ENCODE measurements around the gene ZNF217. TPM values are rescaled to one million over a fixed set of nuclear protein-coding genes. Genes with fewer than 3 reads are reported as not detected.

ZNF217 gene
- total RNA-seq, 2 experiments from 2014 or later = 39.7 to 68.4 TPM

DNA sequence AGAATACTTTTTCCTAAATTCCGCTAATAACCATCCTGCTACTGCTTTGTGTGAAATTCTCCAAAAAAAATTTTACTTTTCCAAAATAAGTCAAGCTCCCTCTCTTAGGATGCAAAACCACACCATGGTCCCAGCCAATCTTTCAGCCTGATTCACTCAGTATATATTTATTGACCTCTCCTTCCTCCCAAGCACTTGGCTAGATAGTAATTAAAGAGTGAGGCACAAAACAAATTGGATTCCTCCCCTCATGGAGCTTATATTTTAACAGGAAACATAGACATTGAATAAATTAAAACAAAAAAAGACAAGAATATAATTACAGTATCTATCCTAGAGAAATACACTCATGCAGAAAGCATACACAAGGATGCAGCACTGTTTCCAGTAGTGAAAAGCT lies 9.0 kb upstream of the ZNF217 start:
- DNase-seq (ENCODE audit: low spot score) = no peak
- ChIA-PET POLR2A (interaction anchor here (0.6 to 1.9 kb wide), 3 partner anchors 9 to 20 kb away, joined by 4 to 5 read pairs (median 5); no protein-coding TSS in a partner anchor), CTCF (ENCODE audit: unreplicated experiment) (no interaction called here)
- no TSS peak for BruUV-seq (replicated peaks)
- H2AFZ ChIP-seq (ENCODE audit: low read length) = no peak overlapping the region
- no peaks in the 10 kb centered on the region for H3K79me2 ChIP-seq (ENCODE audit: insufficient read depth, low read depth, low read length)
- H3K9me3 ChIP-seq (ENCODE audit: low read length) = no peaks in the 10 kb centered on the region
- intact Hi-C loops (cut with micrococcal nuclease; ENCODE audit: unreplicated experiment) = no loop called here
- no peaks in the 10 kb centered on the region for H3K9me2 ChIP-seq (ENCODE audit: insufficient read depth, low read length)
- no peak overlapping the region for H3K4me2 ChIP-seq (ENCODE audit: low read length)
- H3K4me3 ChIP-seq (ENCODE audit: low read depth, low read length, poor library complexity, severe bottlenecking) = no peak overlapping the region
- no peak overlapping the region for H3K27ac ChIP-seq (ENCODE audit: low read depth, low read length, poor library complexity, severe bottlenecking)
- TF ChIP-seq, protein P1, sequence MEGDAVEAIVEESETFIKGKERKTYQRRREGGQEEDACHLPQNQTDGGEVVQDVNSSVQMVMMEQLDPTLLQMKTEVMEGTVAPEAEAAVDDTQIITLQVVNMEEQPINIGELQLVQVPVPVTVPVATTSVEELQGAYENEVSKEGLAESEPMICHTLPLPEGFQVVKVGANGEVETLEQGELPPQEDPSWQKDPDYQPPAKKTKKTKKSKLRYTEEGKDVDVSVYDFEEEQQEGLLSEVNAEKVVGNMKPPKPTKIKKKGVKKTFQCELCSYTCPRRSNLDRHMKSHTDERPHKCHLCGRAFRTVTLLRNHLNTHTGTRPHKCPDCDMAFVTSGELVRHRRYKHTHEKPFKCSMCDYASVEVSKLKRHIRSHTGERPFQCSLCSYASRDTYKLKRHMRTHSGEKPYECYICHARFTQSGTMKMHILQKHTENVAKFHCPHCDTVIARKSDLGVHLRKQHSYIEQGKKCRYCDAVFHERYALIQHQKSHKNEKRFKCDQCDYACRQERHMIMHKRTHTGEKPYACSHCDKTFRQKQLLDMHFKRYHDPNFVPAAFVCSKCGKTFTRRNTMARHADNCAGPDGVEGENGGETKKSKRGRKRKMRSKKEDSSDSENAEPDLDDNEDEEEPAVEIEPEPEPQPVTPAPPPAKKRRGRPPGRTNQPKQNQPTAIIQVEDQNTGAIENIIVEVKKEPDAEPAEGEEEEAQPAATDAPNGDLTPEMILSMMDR (conservative IDR thresholded peaks at IDR 0.05; ENCODE audit: low read length) = no peak
- no peak for TF ChIP-seq EZH2phosphoT487 (IDR thresholded peaks at IDR 0.05; ENCODE audit: borderline replicate concordance, low read depth, low read length)
- no peaks in the 10 kb centered on the region for H4K20me1 ChIP-seq (ENCODE audit: insufficient read depth, low read length)
- peaks cover 6% of the 10 kb centered on the region for H3K4me1 ChIP-seq (ENCODE audit: insufficient read depth, low read length, poor library complexity, severe bottlenecking)
- H3K36me3 ChIP-seq (ENCODE audit: insufficient read depth, low read length) = no peaks in the 10 kb centered on the region

- no peak for DNase-seq (ENCODE audit: low spot score)
- Histone ChIP-seq H3K36me3 (ENCODE audit: insufficient read depth, low read length) (no peaks in the 10 kb centered on the region), H3K9me3 (ENCODE audit: low read length) (no peaks in the 10 kb centered on the region), H4K20me1 (ENCODE audit: insufficient read depth, low read length) (no peaks in the 10 kb centered on the region), H2AFZ (ENCODE audit: low read length) (no peak overlapping the region), H3K4me3 (ENCODE audit: low read depth, low read length, poor library complexity, severe bottlenecking) (no peak overlapping the region), H3K27ac (ENCODE audit: low read depth, low read length, poor library complexity, severe bottlenecking) (no peak overlapping the region), H3K9me2 (ENCODE audit: insufficient read depth, low read length) (no peaks in the 10 kb centered on the region), H3K4me2 (ENCODE audit: low read length) (no peak overlapping the region), H3K79me2 (ENCODE audit: insufficient read depth, low read depth, low read length) (no peaks in the 10 kb centered on the region), H3K4me1 (ENCODE audit: insufficient read depth, low read length, poor library complexity, severe bottlenecking) (peaks cover 14% of the 10 kb centered on the region)
- TF ChIP-seq EZH2phosphoT487 (IDR thresholded peaks at IDR 0.05; ENCODE audit: borderline replicate concordance, low read depth, low read length) = no peak
- TF ChIP-seq, protein P1 (conservative IDR thresholded peaks at IDR 0.05; ENCODE audit: low read length) = no peak
- POLR2A ChIA-PET = interaction anchor here (1.3 kb wide), 1 partner anchor 298 kb away, joined by 3 read pairs; no protein-coding TSS in a partner anchor
- intact Hi-C loops (cut with micrococcal nuclease; ENCODE audit: unreplicated experiment) = no loop called here
- no TSS peak for BruUV-seq (replicated peaks)
- CTCF ChIA-PET (ENCODE audit: unreplicated experiment) = no interaction called here
Measured at GRCh38 chr20:53599910-53600632, 6.4 kb upstream of the ZNF217 start.

GRCh38 chr20:53599378-53599777 lies 5.7 kb upstream of the ZNF217 start:
- no peak overlapping the region for H3K27ac ChIP-seq (ENCODE audit: low read depth, low read length, poor library complexity, severe bottlenecking)

More at GRCh38 chr20:53599378-53599777, 5.7 kb upstream of the ZNF217 start:
- TF ChIP-seq, protein P1 (conservative IDR thresholded peaks at IDR 0.05; ENCODE audit: low read length) = no peak
- no peak for TF ChIP-seq EZH2phosphoT487 (IDR thresholded peaks at IDR 0.05; ENCODE audit: borderline replicate concordance, low read depth, low read length)
- H4K20me1 ChIP-seq (ENCODE audit: insufficient read depth, low read length) = no peaks in the 10 kb centered on the region
- no peaks in the 10 kb centered on the region for H3K79me2 ChIP-seq (ENCODE audit: insufficient read depth, low read depth, low read length)
- no peaks in the 10 kb centered on the region for H3K9me3 ChIP-seq (ENCODE audit: low read length)
- no peak overlapping the region for H3K4me2 ChIP-seq (ENCODE audit: low read length)
- no peak for DNase-seq (ENCODE audit: low spot score)
- H3K4me1 ChIP-seq (ENCODE audit: insufficient read depth, low read length, poor library complexity, severe bottlenecking) = peaks cover 16% of the 10 kb centered on the region
- H3K9me2 ChIP-seq (ENCODE audit: insufficient read depth, low read length) = no peaks in the 10 kb centered on the region
- no peak overlapping the region for H2AFZ ChIP-seq (ENCODE audit: low read length)
- intact Hi-C loops (cut with micrococcal nuclease; ENCODE audit: unreplicated experiment) = no loop called here
- H3K36me3 ChIP-seq (ENCODE audit: insufficient read depth, low read length) = no peaks in the 10 kb centered on the region
- BruUV-seq (replicated peaks) = no TSS peak
- no peak overlapping the region for H3K4me3 ChIP-seq (ENCODE audit: low read depth, low read length, poor library complexity, severe bottlenecking)
- POLR2A ChIA-PET = interaction anchor here (1.3 kb wide), 1 partner anchor 299 kb away, joined by 3 read pairs; no protein-coding TSS in a partner anchor
- CTCF ChIA-PET (ENCODE audit: unreplicated experiment) = no interaction called here

Measured in OCI-LY7 (cell line).